NK-92 (cell line): ENCODE results near the gene GRPEL2.
"Not testable (repeated sequence)": the region's sequence is repeated elsewhere in the genome, so short reads cannot be mapped to it uniquely, and the experiment has no call there.

ENCODE experiments used
- DNase-seq: peaks from one replicate; lab custom pipeline; 2025; ENCODE audit not compliant: unreplicated experiment; lab: John Stamatoyannopoulos, UW

Gene GRPEL2

GRCh38 chr5:149375434-149375833 lies 30.1 kb downstream of the GRPEL2 start:
- no peak for DNase-seq

GRCh38 chr5:149376104-149376503 lies 30.8 kb downstream of the GRPEL2 start:
- no peak for DNase-seq

GRCh38 chr5:149376711-149377447 lies 31.6 kb downstream of the GRPEL2 start:
- DNase-seq = no peak

- no peak for DNase-seq
Measured at GRCh38 chr5:149378241-149378820, 33.0 kb downstream of the GRPEL2 start.

- DNase-seq = no peak
Measured at GRCh38 chr5:149379177-149379761, 34.0 kb downstream of the GRPEL2 start, which contains the start of gene IL17B. Gene IL17B (minus strand): TSS chr5:149379292. CDS start chr5:149379225, 67 bp downstream.

DNA sequence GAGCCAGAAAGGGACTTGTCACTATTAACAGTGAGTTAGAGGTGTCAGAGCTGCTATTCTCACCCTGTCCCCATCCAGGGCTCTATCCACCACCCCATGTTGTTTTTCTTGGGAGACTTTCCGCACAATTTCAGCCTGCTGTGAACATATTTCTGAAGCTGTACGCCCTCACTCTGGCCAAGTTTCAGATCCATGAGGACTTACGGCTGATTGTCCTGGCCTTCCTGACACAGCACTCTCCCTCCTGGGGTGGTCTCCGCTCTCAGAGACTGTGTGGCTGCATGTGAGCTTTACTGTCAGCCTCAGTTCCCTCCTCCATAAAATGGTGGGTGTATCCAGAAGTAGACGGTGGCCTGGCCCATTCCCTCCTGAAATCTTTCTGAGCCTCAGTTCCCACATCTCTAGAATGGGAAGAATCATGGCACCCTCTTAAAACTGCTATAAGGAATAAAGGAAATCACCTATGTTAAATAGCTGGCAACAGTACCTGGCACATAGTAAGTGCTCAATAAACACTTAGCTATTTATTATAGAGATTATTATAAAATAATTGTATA lies 34.6 kb downstream of the GRPEL2 start:
- no peak for DNase-seq

- DNase-seq = no peak
Measured at GRCh38 chr5:149380466-149381121, 35.3 kb downstream of the GRPEL2 start.

DNA sequence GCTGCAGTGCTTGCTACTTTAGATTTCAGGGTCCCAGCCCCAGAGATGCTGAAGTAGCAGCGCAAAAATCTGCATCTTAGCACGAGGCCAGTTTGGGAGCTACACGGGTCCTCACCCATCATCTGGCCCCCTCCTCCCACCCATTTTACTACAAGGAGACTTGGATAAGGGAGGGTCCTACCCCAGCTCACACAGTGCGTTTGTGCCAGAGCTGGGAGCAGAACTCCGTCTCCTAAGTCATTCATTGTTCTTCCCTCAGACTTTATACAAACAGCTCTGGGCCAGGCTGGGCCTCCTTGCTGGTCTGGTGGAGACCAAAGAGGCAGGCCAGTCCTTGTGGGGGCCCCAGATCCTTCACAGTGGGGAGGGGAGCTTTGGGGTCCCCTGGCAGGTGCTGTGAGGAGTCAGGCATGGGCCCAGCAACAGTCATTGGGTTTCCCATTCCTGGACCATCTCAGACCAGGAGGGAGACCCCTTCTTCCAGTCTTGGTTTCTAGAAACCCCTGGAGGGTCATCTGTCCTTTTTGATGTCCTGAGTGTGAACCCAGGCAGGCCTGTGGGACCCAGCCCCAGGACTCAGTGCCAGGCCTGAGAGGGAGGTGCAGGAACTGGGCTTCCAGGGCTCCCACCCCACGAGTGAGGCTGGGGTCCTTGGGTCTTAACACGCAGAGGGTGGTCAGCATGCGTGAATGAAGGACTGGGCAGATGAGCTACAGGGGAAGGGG lies 36.1 kb downstream of the GRPEL2 start:
- no peak for DNase-seq

GRCh38 chr5:149381986-149382338 lies 36.7 kb downstream of the GRPEL2 start:
- DNase-seq = no peak

DNA sequence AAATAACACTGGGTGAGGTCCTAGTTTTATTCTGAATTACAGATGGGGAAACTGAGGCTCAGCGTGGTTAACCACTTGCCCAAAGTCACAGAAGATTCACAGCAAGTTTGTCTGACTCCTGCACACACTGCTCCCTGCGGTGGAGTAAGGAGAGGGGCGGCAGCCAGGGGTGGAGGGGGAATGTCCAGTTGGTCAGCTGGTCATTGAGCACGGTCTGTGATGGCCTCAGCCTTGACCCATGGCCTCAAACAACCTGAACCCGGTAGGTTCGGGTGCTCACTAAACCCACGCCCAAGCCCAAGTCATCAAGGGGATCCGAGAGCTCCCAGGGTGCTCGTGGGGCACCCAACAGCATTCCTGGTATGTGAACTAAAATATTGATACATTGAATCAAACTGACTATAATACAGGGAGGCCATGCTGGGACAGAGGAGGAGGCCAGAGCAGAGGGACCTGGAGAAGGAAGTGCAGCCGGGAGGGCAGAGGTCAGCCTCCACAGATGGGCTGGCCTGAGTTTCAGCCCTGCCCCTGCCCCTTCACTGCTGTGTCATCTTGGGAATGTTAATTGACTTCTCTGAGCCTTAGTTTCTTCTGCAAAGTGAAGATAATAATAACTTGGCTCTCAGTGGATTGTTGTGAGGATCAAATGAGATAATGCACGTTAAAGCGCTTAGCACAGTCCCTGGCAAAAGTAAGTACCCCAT lies 37.4 kb downstream of the GRPEL2 start:
- DNase-seq = no peak

DNA sequence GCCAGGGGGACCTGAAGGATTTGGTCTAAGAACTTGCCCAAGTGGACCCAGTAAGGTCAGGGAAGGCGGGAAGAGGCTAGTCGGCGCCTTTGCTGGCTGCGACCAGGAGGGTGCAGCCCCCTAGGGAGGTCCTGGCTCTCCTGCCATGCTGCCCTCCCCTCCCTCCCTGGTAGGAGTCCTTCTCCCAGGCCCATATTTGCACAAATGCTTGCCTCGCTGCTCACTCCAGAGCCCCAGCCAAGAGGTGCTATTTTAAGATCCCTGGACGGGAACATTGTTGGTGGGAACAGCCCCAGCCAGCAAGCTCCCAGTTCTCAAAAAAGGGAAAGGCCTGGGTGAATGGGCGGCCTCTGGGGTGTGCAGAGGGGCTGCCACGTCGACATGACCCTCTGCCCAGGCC lies 38.1 kb downstream of the GRPEL2 start:
- no peak for DNase-seq

GRCh38 chr5:149386166-149386565 lies 40.9 kb downstream of the GRPEL2 start:
- DNase-seq = no peak

GRCh38 chr5:149387081-149387631 lies 41.9 kb downstream of the GRPEL2 start:
- DNase-seq = no peak

GRCh38 chr5:149387982-149388381 lies 42.7 kb downstream of the GRPEL2 start:
- DNase-seq = no peak

DNA sequence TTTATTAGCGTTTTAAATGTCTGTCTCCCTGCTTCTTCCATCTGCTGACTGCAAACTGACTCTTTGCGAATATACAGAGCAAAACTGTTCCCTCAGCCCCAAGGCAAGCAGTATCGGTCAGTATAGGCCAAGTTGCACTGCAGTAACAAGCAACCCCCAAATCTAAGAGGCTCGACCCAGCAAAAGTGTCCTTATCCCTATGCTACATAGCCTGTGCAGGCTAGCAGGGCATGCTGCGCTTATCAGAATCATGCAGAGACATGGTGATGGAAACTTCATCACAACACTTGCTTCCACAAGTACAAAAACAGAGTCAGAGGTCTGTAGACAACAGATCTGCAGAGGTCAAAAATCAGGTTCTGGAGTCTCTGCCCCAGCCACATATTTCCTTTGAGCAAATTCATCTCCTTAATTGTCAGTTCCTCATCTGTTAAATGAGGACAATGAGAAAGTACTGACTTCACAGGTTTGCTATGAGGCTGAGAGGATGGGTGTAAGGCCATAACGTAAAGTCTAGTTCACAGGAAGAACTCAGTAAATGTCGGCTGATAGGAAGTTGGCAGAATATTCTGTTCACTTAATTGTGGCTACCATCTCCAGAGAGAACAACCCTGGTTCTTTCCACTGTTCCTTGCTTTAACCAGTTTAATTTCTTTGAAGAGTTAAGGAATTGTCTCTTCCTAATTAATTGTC lies 43.3 kb downstream of the GRPEL2 start:
- DNase-seq = no peak

DNA sequence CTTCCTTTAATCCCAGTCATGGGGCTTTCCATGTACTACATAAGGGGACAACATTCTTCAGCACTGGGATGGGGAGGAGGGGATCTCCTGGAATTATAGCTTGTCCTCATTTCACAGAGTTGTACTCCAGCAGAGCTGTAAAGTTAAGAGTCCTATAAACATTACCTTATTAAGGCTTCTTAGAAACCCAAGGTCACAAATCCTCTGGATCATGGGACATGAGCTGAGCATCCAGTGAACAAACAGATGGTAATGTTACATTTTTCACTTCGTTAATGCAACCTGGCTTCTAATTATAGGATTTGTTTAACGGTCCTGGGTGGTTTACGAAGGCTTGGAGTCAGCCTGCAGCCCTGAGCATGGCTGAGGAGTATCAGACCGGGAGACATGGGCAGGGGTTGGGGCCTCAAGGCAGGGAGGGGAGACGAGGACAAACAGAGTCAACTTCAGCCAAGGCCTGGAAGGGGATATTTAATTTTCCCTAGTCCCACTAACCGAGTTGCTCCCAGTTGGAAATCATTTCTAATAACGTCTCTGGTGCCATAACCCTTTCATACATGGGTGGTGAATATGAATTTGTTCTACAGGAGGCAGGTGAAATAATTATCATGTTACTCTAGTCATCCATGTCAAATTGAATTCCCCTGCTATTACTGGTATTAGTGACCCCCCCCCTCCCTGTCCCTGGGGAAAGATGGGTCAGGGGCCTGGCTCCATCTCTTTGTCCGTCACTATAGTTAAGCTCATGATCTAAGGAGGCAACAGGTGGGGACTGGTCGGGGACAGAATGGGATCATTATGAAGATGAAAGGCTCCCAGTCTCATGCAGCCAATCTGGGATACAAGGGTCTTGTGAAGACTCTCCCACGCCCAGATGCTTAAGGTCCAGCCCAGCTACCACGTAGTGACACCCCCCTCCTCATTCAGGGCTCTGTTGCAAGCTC lies 44.5 kb downstream of the GRPEL2 start:
- no peak for DNase-seq

- DNase-seq = not testable (repeated sequence)
Measured at GRCh38 chr5:149391076-149391475, 45.8 kb downstream of the GRPEL2 start.

- DNase-seq = no peak
Measured at GRCh38 chr5:149391524-149391923, 46.2 kb downstream of the GRPEL2 start.
